ENCODE data around the gene PMCH. TPM values are rescaled to one million over a fixed set of nuclear protein-coding genes. Genes with fewer than 3 reads are reported as not detected.

PMCH gene
- total and polyA plus RNA-seq, 2 of the 8 experiments (the other 6 are each of a cell fraction or from before 2014, with no cell fraction given): not detected

DNA sequence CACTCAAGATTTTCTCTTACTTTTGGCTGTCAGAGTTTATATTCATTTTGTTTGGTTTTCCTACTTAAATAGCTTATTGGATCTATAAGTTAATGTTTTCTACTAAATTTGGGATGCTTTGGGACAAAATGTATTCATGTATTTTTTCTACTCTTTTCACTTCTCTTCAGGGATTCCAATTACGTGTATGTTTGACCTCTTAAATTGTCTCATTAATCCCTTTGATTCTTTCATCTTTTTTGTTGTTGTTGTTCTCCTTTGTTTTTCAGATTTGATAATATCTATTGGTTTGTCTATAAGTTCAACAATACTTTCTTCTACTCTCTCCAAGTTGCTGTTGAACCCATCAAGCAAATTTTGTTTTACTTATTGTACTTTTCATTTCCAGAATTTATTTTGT lies 34.2 kb downstream of the PMCH start:
- Histone ChIP-seq H3K23ac (ENCODE audit: insufficient read length) (no peak overlapping the region), H3K27me3 (replicated peaks in 1 of 4; ENCODE audit: control insufficient read depth in 3 of 4, extremely low read depth in 1 of 4, insufficient read depth in 3 of 4, low read length in 3 of 4) (no peaks in the 10 kb centered on the region), H2BK120ac (replicated peaks; ENCODE audit: low read depth, low read length) (no peak overlapping the region), H3K79me1 (ENCODE audit: low read depth, low read length) (no peaks in the 10 kb centered on the region), H3K23me2 (ENCODE audit: low read depth, low read length) (no peaks in the 10 kb centered on the region), H2AK5ac (ENCODE audit: low read depth, low read length) (no peak overlapping the region), H4K8ac (ENCODE audit: extremely low read depth, insufficient read depth, low read length) (no peak overlapping the region), H2AFZ (ENCODE audit: low read length) (no peak overlapping the region), H2BK5ac (ENCODE audit: low read depth, low read length) (no peak overlapping the region), H3K36me3 (ENCODE audit: control insufficient read depth in 2 of 4, insufficient read depth in 4 of 4, low read length in 3 of 4) (no peaks in the 10 kb centered on the region; a peak in 1 of 8 replicates), H3K79me2 (ENCODE audit: control insufficient read depth in 1 of 2, insufficient read depth in 2 of 2, low read length in 2 of 2) (no peaks in the 10 kb centered on the region), H3K9me3 (ENCODE audit: insufficient read depth in 2 of 2, low read depth in 1 of 2, low read length in 1 of 2) (no peaks in the 10 kb centered on the region), H3K18ac (ENCODE audit: extremely low read depth, low read length) (no peak overlapping the region), H2BK15ac (ENCODE audit: low read length) (no peak overlapping the region), H2BK20ac (ENCODE audit: low read length) (no peak overlapping the region), H3K4me2 (ENCODE audit: insufficient read depth in 1 of 2, low read depth in 2 of 2, low read length in 2 of 2) (no peak overlapping the region), H2BK12ac (ENCODE audit: low read depth, low read length) (no peak overlapping the region), H3K4me1 (replicated peaks in 1 of 4; ENCODE audit: control insufficient read depth in 3 of 4, insufficient read depth in 4 of 4, low read length in 3 of 4) (no peaks in the 10 kb centered on the region), H3K4me3 (ENCODE audit: extremely low read depth in 1 of 4, insufficient read depth in 2 of 4, low read depth in 3 of 4, low read length in 4 of 4) (no peak overlapping the region), H3K56ac (replicated peaks; ENCODE audit: insufficient read length, low read depth, low read length) (no peak overlapping the region), H3K14ac (ENCODE audit: insufficient read length) (no peak overlapping the region), H3K9ac (replicated peaks in 1 of 4; ENCODE audit: extremely low read depth in 1 of 4, low read depth in 3 of 4, low read length in 3 of 4) (no peak overlapping the region), H4K91ac (replicated peaks; ENCODE audit: insufficient read length, low read length) (no peak overlapping the region), H3K4ac (replicated peaks; ENCODE audit: insufficient read length, low read depth, low read length) (no peak overlapping the region), H4K5ac (ENCODE audit: insufficient read length, low read depth, low read length) (no peak overlapping the region), H4K20me1 (replicated peaks in 1 of 2; ENCODE audit: control insufficient read depth in 1 of 2, insufficient read depth in 2 of 2, low read length in 2 of 2) (peaks cover 0 to 1% of the 10 kb centered on the region in 2 experiments), H3K27ac (ENCODE audit: low read depth, low read length) (no peak overlapping the region)
- TF ChIP-seq CBX8 (IDR thresholded peaks at IDR 0.05; ENCODE audit: borderline replicate concordance, low read depth, low read length) (no peak), TBP (IDR thresholded peaks at IDR 0.05; ENCODE audit: low read depth, low read length) (no peak), TEAD4 (IDR thresholded peaks at IDR 0.05; ENCODE audit: low read depth, low read length) (no peak), KDM1A (IDR thresholded peaks at IDR 0.05; ENCODE audit: borderline replicate concordance, low read length) (no peak), EP300 (IDR thresholded peaks at IDR 0.05; ENCODE audit: borderline replicate concordance in 1 of 2, low read depth in 2 of 2, low read length in 2 of 2) (no peak), EZH2 (IDR thresholded peaks at IDR 0.05; ENCODE audit: low read depth, low read length, severe bottlenecking) (no peak), POLR2A (IDR thresholded peaks at IDR 0.05; ENCODE audit: control extremely low read depth in 1 of 2, low read depth in 2 of 2, low read length in 2 of 2) (no peak), CBX5 (IDR thresholded peaks at IDR 0.05; ENCODE audit: low read depth, low read length) (no peak), SP2 (IDR thresholded peaks at IDR 0.05; ENCODE audit: low read length) (no peak), POLR2AphosphoS5 (IDR thresholded peaks at IDR 0.05; ENCODE audit: low read depth, low read length) (no peak), MAFK (IDR thresholded peaks at IDR 0.05; ENCODE audit: low read depth, low read length) (no peak)
- TF ChIP-seq, protein P1, sequence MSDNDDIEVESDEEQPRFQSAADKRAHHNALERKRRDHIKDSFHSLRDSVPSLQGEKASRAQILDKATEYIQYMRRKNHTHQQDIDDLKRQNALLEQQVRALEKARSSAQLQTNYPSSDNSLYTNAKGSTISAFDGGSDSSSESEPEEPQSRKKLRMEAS (IDR thresholded peaks at IDR 0.05): no peak
- TF ChIP-seq, protein P2, sequence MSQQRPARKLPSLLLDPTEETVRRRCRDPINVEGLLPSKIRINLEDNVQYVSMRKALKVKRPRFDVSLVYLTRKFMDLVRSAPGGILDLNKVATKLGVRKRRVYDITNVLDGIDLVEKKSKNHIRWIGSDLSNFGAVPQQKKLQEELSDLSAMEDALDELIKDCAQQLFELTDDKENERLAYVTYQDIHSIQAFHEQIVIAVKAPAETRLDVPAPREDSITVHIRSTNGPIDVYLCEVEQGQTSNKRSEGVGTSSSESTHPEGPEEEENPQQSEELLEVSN (IDR thresholded peaks at IDR 0.05): no peak
- FAIRE-seq: no peak
- no peak for DNase-seq (ENCODE audit: low read depth in 1 of 2, low spot score in 2 of 2)
- 92% methylated on average over 1 of the region's 1 CpG; no CpG with 5 or more reads in 1 of the 2 experiments for WGBS, 2 experiments (ENCODE audit: extremely low coverage in 1 of 2, insufficient coverage in 1 of 2, insufficient read length in 1 of 2, insufficient replicate concordance in 2 of 2, low coverage in 1 of 2, low lambda C conversion rate in 2 of 2, missing lambda C conversion rate in 1 of 2)
- CTCF ChIA-PET (ENCODE audit: partially characterized antibody): no interaction called here
- POLR2A ChIA-PET (ENCODE audit: partially characterized antibody): no interaction called here
